Upper lobe of left lung (tissue), 6 donors: Measurements from ENCODE around the gene APOBR. TPM values are rescaled to one million over a fixed set of nuclear protein-coding genes. Genes with fewer than 3 reads are reported as not detected.

Experiments
- ATAC-seq, 2 donors: fragments of 200-7000 bp; cut with Tn5 transposase; one replicate each; pipeline ENCODE4 v1.9.1; 2022; ENCODE audit warnings: mild to moderate bottlenecking in 2 of 2, moderate library complexity in 2 of 2; ENCODE audit not compliant: low FRiP score in 2 of 2
- DNase-seq, 2 donors: peaks; one replicate each; pipeline ENCODE4 v3.0.0-alpha.2; 2019 to 2020
- H3K27ac ChIP-seq, 4 donors: fragments of 200-600 bp; sonication (generic); one replicate each; pipeline ENCODE4 v1.5.1; 2016 to 2019
- H3K27me3 ChIP-seq, 4 donors: fragments of 200-600 bp; sonication (generic); one replicate each; pipeline ENCODE4 v1.5.1; 2017 to 2019
- H3K36me3 ChIP-seq, 4 donors: fragments of 200-600 bp; sonication (generic); one replicate each; pipeline ENCODE4 v1.5.1; 2016 to 2019
- H3K4me1 ChIP-seq, 4 donors: fragments of 200-600 bp; sonication (generic); one replicate each; pipeline ENCODE4 v1.5.1; 2018 to 2019
- H3K4me3 ChIP-seq, 4 donors: fragments of 200-600 bp; sonication (generic); one replicate each; pipeline ENCODE4 v1.5.1; 2017 to 2019; ENCODE audit warnings: mild to moderate bottlenecking in 2 of 4, moderate library complexity in 1 of 4
- H3K9me3 ChIP-seq, 4 donors: fragments of 200-600 bp; sonication (generic); one replicate each; pipeline ENCODE4 v1.5.1; 2018 to 2019
- CTCF ChIP-seq, 6 experiments: fragments of 450-650 bp in 4 of 6; fragments of 200-600 bp in 2 of 6; sonication (generic) in 2 of 6; IDR thresholded peaks; one replicate each; pipeline ENCODE4 v1.5.1; 2016 to 2019; ENCODE audit warnings: antibody characterized with exemption in 6 of 6
- EP300 ChIP-seq, 4 donors: sonication (generic); formaldehyde crosslinking; IDR thresholded peaks; one replicate each; pipeline ENCODE4 v1.5.1; 2017; ENCODE audit warnings: antibody characterized with exemption in 4 of 4, control low read depth in 2 of 4
- POLR2A ChIP-seq, 4 donors: fragments of 450-650 bp; IDR thresholded peaks; one replicate each; pipeline ENCODE4 v1.5.1; 2016 to 2017; ENCODE audit warnings: antibody characterized with exemption in 4 of 4, mild to moderate bottlenecking in 2 of 4
- POLR2AphosphoS5 ChIP-seq, 2 donors: sonication (generic); formaldehyde crosslinking; IDR thresholded peaks; one replicate each; pipeline ENCODE4 v1.5.1; 2017; ENCODE audit warnings: antibody characterized with exemption in 2 of 2
- WGBS, 2 donors: methylation state at CpG; one replicate each; pipeline ENCODE4 v1.1.5; 2017 to 2018; 5-methylcytosine and 5-hydroxymethylcytosine counted together
- total RNA-seq, 6 donors: library from RNA; depleted of rRNA in 4 of 6; stranded (reverse); fragments of >200 nt in 4 of 6; gene quantifications; one replicate each; pipeline versions ENCODE4 v1.1.0 to v1.2.1, GENCODE V29; 2016 to 2021
- donor health status: DM: no; HTN: no; CAD: no; lungs with moderate emphysema.
- donor health status: DM: no; HTN: yes; CAD: no; lungs with severe emphysema.

APOBR gene
- total RNA-seq, 6 donors from 2014 or later, result 17.0 to 45.0 (median 33.4) TPM

- ATAC-seq (no peak), DNase-seq (no peak)
- H3K4me1 ChIP-seq, result peaks cover 35 to 61% (median 46%) of the 10 kb centered on the region in 4 donors
- H3K27me3 ChIP-seq, result no peaks in the 10 kb centered on the region
- no peak for TF ChIP-seq POLR2A (IDR thresholded peaks at IDR 0.05)
- no peak for TF ChIP-seq EP300 (IDR thresholded peaks at IDR 0.05)
- TF ChIP-seq POLR2AphosphoS5 (IDR thresholded peaks at IDR 0.05), result no peak
- no peak for TF ChIP-seq CTCF (IDR thresholded peaks at IDR 0.05)
- peak overlapping the region; percentile 46 to 64 (median 51) for H3K4me3 ChIP-seq
- H3K9me3 ChIP-seq, result no peaks in the 10 kb centered on the region
- H3K36me3 ChIP-seq, result peaks cover 0 to 16% (median 3%) of the 10 kb centered on the region in 4 donors
- H3K27ac ChIP-seq, result peak overlapping the region; percentile 84 to 97 (median 93)
- WGBS, 2 donors, result 80 to 81% methylated on average over 6 of the region's 6 CpGs
Measured at GRCh38 chr16:28537076-28537475, 42.6 kb downstream of the APOBR start.

GRCh38 chr16:28537964-28538732 lies 43.7 kb downstream of the APOBR start:
- 75 to 76% methylated on average over 13 of the region's 13 CpGs for WGBS, 2 donors
- no peak for TF ChIP-seq POLR2A (IDR thresholded peaks at IDR 0.05)
- no peaks in the 10 kb centered on the region for H3K9me3 ChIP-seq

GRCh38 chr16:28538733-28539596 lies 44.5 kb downstream of the APOBR start, which contains the start of gene NUPR1:
NUPR1 (minus strand) TSS chr16:28538974; CDS start chr16:28538907, 67 bp downstream.
- Histone ChIP-seq H3K27me3 (no peaks in the 10 kb centered on the region), H3K4me3 (peak within 1 kb of the TSS; percentile 46 to 64 (median 51)), H3K36me3 (peaks cover 0 to 16% (median 3%) of the 10 kb centered on the region in 4 donors), H3K9me3 (no peaks in the 10 kb centered on the region), H3K4me1 (peaks cover 23 to 45% (median 31%) of the 10 kb centered on the region in 4 donors), H3K27ac (peak within 1 kb of the TSS; percentile 84 to 97 (median 93))
- WGBS, 2 donors, result 33 to 43% methylated on average over 21 to 22 of the region's 22 CpGs
- DNase-seq (peak; percentile 78 to 94), ATAC-seq (peak; percentile 94)
- peak in 3 of 4 donors; percentile 55 to 97 (median 81) for TF ChIP-seq POLR2A (IDR thresholded peaks at IDR 0.05)
- TF ChIP-seq CTCF (IDR thresholded peaks at IDR 0.05), result peak in 1 of 6 experiments; percentile 4
- TF ChIP-seq POLR2AphosphoS5 (IDR thresholded peaks at IDR 0.05), result peak; percentile 83 to 97
- peak in 2 of 4 donors; percentile 5 to 88 for TF ChIP-seq EP300 (IDR thresholded peaks at IDR 0.05)

More at GRCh38 chr16:28537964-28538732, 43.7 kb downstream of the APOBR start:
- peak in 1 of 2 donors; percentile 12 for ATAC-seq
- H3K36me3 ChIP-seq, result peaks cover 0 to 16% (median 3%) of the 10 kb centered on the region in 4 donors
- peak; percentile 33 to 59 for DNase-seq
- no peaks in the 10 kb centered on the region for H3K27me3 ChIP-seq
- peak overlapping the region; percentile 84 to 97 (median 93) for H3K27ac ChIP-seq
- peaks cover 24 to 50% (median 37%) of the 10 kb centered on the region in 4 donors for H3K4me1 ChIP-seq
- peak overlapping the region; percentile 46 to 64 (median 51) for H3K4me3 ChIP-seq

GRCh38 chr16:28540346-28540745 lies 45.9 kb downstream of the APOBR start:
- no peak overlapping the region for H3K4me3 ChIP-seq
- H3K27me3 ChIP-seq, result no peaks in the 10 kb centered on the region
- 73 to 81% methylated on average over 3 of the region's 3 CpGs for WGBS, 2 donors
- H3K9me3 ChIP-seq, result no peaks in the 10 kb centered on the region
- DNase-seq, result no peak
- H3K36me3 ChIP-seq, result peaks cover 0 to 6% (median 3%) of the 10 kb centered on the region in 4 donors
- no peak for ATAC-seq
- peak overlapping the region in 2 of 4 donors; percentile 93 to 97 for H3K27ac ChIP-seq
- peaks cover 12 to 32% (median 21%) of the 10 kb centered on the region in 4 donors for H3K4me1 ChIP-seq
- TF ChIP-seq POLR2AphosphoS5 (IDR thresholded peaks at IDR 0.05), result no peak
- no peak for TF ChIP-seq POLR2A (IDR thresholded peaks at IDR 0.05)
- TF ChIP-seq EP300 (IDR thresholded peaks at IDR 0.05), result no peak
- TF ChIP-seq CTCF (IDR thresholded peaks at IDR 0.05), result no peak
